H1 (cell line): ENCODE results near the gene ZNF521. TPM values are rescaled to one million over a fixed set of nuclear protein-coding genes. Genes with fewer than 3 reads are reported as not detected.

Experiments used
- CTCF ChIA-PET: fragments of 300-600 bp; sonication (Branson Sonifier 250); formaldehyde crosslinking; loops from one replicate; lab custom pipeline; 2021; ENCODE audit not compliant: partially characterized antibody; lab: Charles Lee
- POLR2A ChIA-PET: fragments of 300-600 bp; sonication (Branson Sonifier 250); formaldehyde crosslinking; loops from one replicate; lab custom pipeline; 2021; ENCODE audit warnings: inconsistent platforms; ENCODE audit not compliant: partially characterized antibody; lab: Charles Lee
- DNase-seq, 2 experiments: peaks; one replicate each; pipeline versions ENCODE4 v3.0.0 to v3.0.0-alpha.2; 2010 to 2022; ENCODE audit warnings: low spot score in 2 of 2, low read depth in 1 of 2, mixed read lengths in 1 of 2
- FAIRE-seq: peaks from 2 replicates; lab custom pipeline; 2011; peaks lifted over from hg19 to GRCh38; lab: Jason Lieb, UNC
- H2AFZ ChIP-seq: 2 replicates; pipeline ENCODE4 v1.8.1; 2012; ENCODE audit warnings: low read length, inconsistent platforms
- H2AK5ac ChIP-seq: 2 replicates; pipeline ENCODE4 v1.6.1; 2013; ENCODE audit warnings: low read depth, low read length
- H2BK120ac ChIP-seq: replicated peaks from 2 replicates; pipeline ENCODE3; 2013; ENCODE audit warnings: low read depth, low read length, inconsistent platforms
- H2BK12ac ChIP-seq: 2 replicates; pipeline ENCODE4 v1.6.1; 2013; ENCODE audit warnings: low read depth, low read length
- H2BK15ac ChIP-seq: 2 replicates; pipeline ENCODE4 v1.6.1; 2013; ENCODE audit warnings: low read length
- H2BK20ac ChIP-seq: 2 replicates; pipeline ENCODE4 v1.6.1; 2013; ENCODE audit warnings: low read length
- H2BK5ac ChIP-seq: 2 replicates; pipeline ENCODE4 v1.6.1; 2013; ENCODE audit warnings: low read depth, low read length
- H3K14ac ChIP-seq: 2 replicates; pipeline ENCODE4 v1.6.1; 2013; ENCODE audit warnings: inconsistent platforms; ENCODE audit not compliant: insufficient read length
- H3K18ac ChIP-seq: 2 replicates; pipeline ENCODE4 v1.6.1; 2013; ENCODE audit warnings: low read length; ENCODE audit errors: extremely low read depth
- H3K23ac ChIP-seq: 2 replicates; pipeline ENCODE4 v1.6.1; 2013; ENCODE audit warnings: inconsistent platforms; ENCODE audit not compliant: insufficient read length
- H3K23me2 ChIP-seq: 2 replicates; pipeline ENCODE4 v1.6.1; 2013; ENCODE audit warnings: low read depth, low read length
- H3K27ac ChIP-seq: 2 replicates; pipeline ENCODE4 v1.6.1; 2011; ENCODE audit warnings: low read depth, low read length, inconsistent platforms
- H3K27me3 ChIP-seq, 4 experiments: replicated peaks in 1 of 4; 1 replicate in 1 of 4; 2 replicates in 3 of 4; pipeline versions ENCODE4 v1.6.1 to v1.8.1; 2011 to 2013; ENCODE audit warnings: low read length in 3 of 4, mild to moderate bottlenecking in 3 of 4, inconsistent platforms in 2 of 4, mixed read lengths in 2 of 4, moderate library complexity in 1 of 4; ENCODE audit not compliant: control insufficient read depth in 3 of 4, insufficient read depth in 3 of 4; ENCODE audit errors: extremely low read depth in 1 of 4
- H3K36me3 ChIP-seq, 4 experiments: 2 replicates each; pipeline versions ENCODE4 v1.6.1 to v1.8.1; 2011 to 2013; ENCODE audit warnings: mild to moderate bottlenecking in 4 of 4, low read length in 3 of 4, moderate library complexity in 2 of 4, control low read depth in 1 of 4, inconsistent platforms in 1 of 4; ENCODE audit not compliant: insufficient read depth in 4 of 4, control insufficient read depth in 2 of 4
- H3K4ac ChIP-seq: replicated peaks from 2 replicates; pipeline ENCODE3; 2013; ENCODE audit warnings: low read length, low read depth, mixed read lengths, inconsistent platforms; ENCODE audit not compliant: insufficient read length
- H3K4me1 ChIP-seq, 4 experiments: replicated peaks in 1 of 4; 1 replicate in 1 of 4; 2 replicates in 3 of 4; pipeline versions ENCODE4 v1.6.1 to v1.8.1; 2011 to 2013; ENCODE audit warnings: low read length in 3 of 4, inconsistent platforms in 2 of 4, mixed read lengths in 1 of 4; ENCODE audit not compliant: insufficient read depth in 4 of 4, control insufficient read depth in 3 of 4
- H3K4me2 ChIP-seq, 2 experiments: 2 replicates each; pipeline versions ENCODE4 v1.6.1 to v1.8.1; 2011 to 2013; ENCODE audit warnings: low read depth in 2 of 2, low read length in 2 of 2, control low read depth in 1 of 2, inconsistent platforms in 1 of 2, mild to moderate bottlenecking in 1 of 2; ENCODE audit not compliant: insufficient read depth in 1 of 2
- H3K4me3 ChIP-seq, 4 experiments: fragments of 200-600, 300-600 bp in 1 of 4; sonication (generic), shearing (Covaris generic), sonication (Bioruptor Twin) in 1 of 4; 2 replicates each; pipeline versions ENCODE4 v1.5.1 to v1.8.1; 2011 to 2016; ENCODE audit warnings: low read length in 4 of 4, low read depth in 3 of 4, control low read depth in 2 of 4, inconsistent platforms in 2 of 4, mild to moderate bottlenecking in 2 of 4, mixed read lengths in 1 of 4, moderate library complexity in 1 of 4; ENCODE audit not compliant: insufficient read depth in 2 of 4; ENCODE audit errors: extremely low read depth in 1 of 4
- H3K56ac ChIP-seq: replicated peaks from 2 replicates; pipeline ENCODE3; 2013; ENCODE audit warnings: low read depth, mild to moderate bottlenecking, mixed read lengths, low read length, inconsistent platforms; ENCODE audit not compliant: insufficient read length
- H3K79me1 ChIP-seq: 2 replicates; pipeline ENCODE4 v1.6.1; 2013; ENCODE audit warnings: low read depth, low read length, control low read depth
- H3K79me2 ChIP-seq, 2 experiments: 2 replicates each; pipeline versions ENCODE4 v1.6.1 to v1.8.1; 2012 to 2013; ENCODE audit warnings: low read length in 2 of 2, mild to moderate bottlenecking in 2 of 2, inconsistent platforms in 1 of 2; ENCODE audit not compliant: insufficient read depth in 2 of 2, control insufficient read depth in 1 of 2
- H3K9ac ChIP-seq, 4 experiments: replicated peaks in 1 of 4; 1 replicate in 1 of 4; 2 replicates in 3 of 4; pipeline versions ENCODE4 v1.6.1 to v1.8.1; 2011 to 2013; ENCODE audit warnings: low read depth in 3 of 4, low read length in 3 of 4, control low read depth in 2 of 4, mild to moderate bottlenecking in 2 of 4, moderate library complexity in 2 of 4, inconsistent platforms in 1 of 4; ENCODE audit errors: extremely low read depth in 1 of 4
- H3K9me3 ChIP-seq, 2 experiments: 2 replicates each; pipeline versions ENCODE4 v1.6.1 to v1.8.1; 2012 to 2013; ENCODE audit warnings: mild to moderate bottlenecking in 2 of 2, moderate library complexity in 2 of 2, control low read depth in 1 of 2, inconsistent platforms in 1 of 2, low read depth in 1 of 2, low read length in 1 of 2, mixed read lengths in 1 of 2; ENCODE audit not compliant: insufficient read depth in 2 of 2
- H4K20me1 ChIP-seq, 2 experiments: replicated peaks in 1 of 2; 2 replicates each; pipeline versions ENCODE3 to v1.8.1; 2011 to 2013; ENCODE audit warnings: inconsistent platforms in 2 of 2, low read length in 2 of 2, mild to moderate bottlenecking in 1 of 2; ENCODE audit not compliant: insufficient read depth in 2 of 2, control insufficient read depth in 1 of 2
- H4K5ac ChIP-seq: 2 replicates; pipeline ENCODE4 v1.6.1; 2013; ENCODE audit warnings: low read length, low read depth, mixed read lengths, inconsistent platforms; ENCODE audit not compliant: insufficient read length
- H4K8ac ChIP-seq: 2 replicates; pipeline ENCODE4 v1.8.0; 2013; ENCODE audit warnings: mild to moderate bottlenecking, moderate library complexity, low read length, inconsistent platforms; ENCODE audit not compliant: insufficient read depth; ENCODE audit errors: extremely low read depth
- H4K91ac ChIP-seq: replicated peaks from 2 replicates; pipeline ENCODE3; 2013; ENCODE audit warnings: low read length, mixed read lengths, inconsistent platforms; ENCODE audit not compliant: insufficient read length
- JUND ChIP-seq: IDR thresholded peaks from 2 replicates; pipeline ENCODE4 v1.6.1; 2011; ENCODE audit warnings: mild to moderate bottlenecking, improper control_type of control experiment, low read length
- TAF7 ChIP-seq: optimal IDR thresholded peaks from 2 replicates; pipeline ENCODE3; 2011; ENCODE audit warnings: low read depth, mild to moderate bottlenecking, inconsistent platforms, low read length, moderate library complexity, borderline replicate concordance
- WGBS, 2 experiments: shearing (Covaris generic) in 1 of 2; methylation state at CpG; one replicate each; pipeline versions ENCODE4 v1.1.6 to v1.1.7; 2013 to 2015; ENCODE audit warnings: low lambda C conversion rate in 2 of 2, mixed read lengths in 2 of 2, inconsistent platforms in 1 of 2, low coverage in 1 of 2, missing lambda C conversion rate in 1 of 2; ENCODE audit not compliant: insufficient replicate concordance in 2 of 2, insufficient coverage in 1 of 2, insufficient read length in 1 of 2; ENCODE audit errors: extremely low coverage in 1 of 2, missing lambda C conversion rate in 1 of 2; 5-methylcytosine and 5-hydroxymethylcytosine counted together
- polyA plus RNA-seq, 7 experiments: library from polyadenylated mRNA; depleted of rRNA in 3 of 7; stranded (reverse) in 5 of 7; unstranded in 2 of 7; fragments of >200 nt in 5 of 7; fragments of 200-250 nt in 2 of 7; gene quantifications; 1 replicate in 5 of 7; 2 replicates in 1 of 7; 4 replicates in 1 of 7; pipeline versions ENCODE4 v1.2.1 to v1.2.3, GENCODE V29; 2011 to 2013; ENCODE audit warnings: missing spikeins in 2 of 7, mixed read lengths in 2 of 7
- total RNA-seq: library from RNA; stranded (reverse); fragmentation: NEBNext Ultra II Directional; extraction: Animal tissue kit (Norgen Biotek cat#: 25700); gene quantifications from 2 replicates; pipeline ENCODE4 v1.2.1, GENCODE V29; 2021

Gene ZNF521
- total and polyA plus RNA-seq, 2 of the 8 experiments (the other 6 are each of a cell fraction or from before 2014, with no cell fraction given): 9.5 to 15.8 TPM

- H4K8ac ChIP-seq: no peak overlapping the region
- no peak overlapping the region for H3K4me3 ChIP-seq
- H2BK120ac ChIP-seq: no peak overlapping the region
- CTCF ChIA-PET: interaction anchor here (0.5 to 1.0 kb wide), 5 partner anchors 26 to 400 kb away, joined by 3 to 4 read pairs (median 3); no protein-coding TSS in a partner anchor
- H3K79me1 ChIP-seq: 0 out of 2 replicates have a peak, but pooled peaks cover 2% of the 10 kb centered on the region
- H2BK15ac ChIP-seq: no peak overlapping the region
- no peaks in the 10 kb centered on the region for H3K79me2 ChIP-seq
- H3K56ac ChIP-seq: no peak overlapping the region
- H4K91ac ChIP-seq: no peak overlapping the region
- no peak overlapping the region for H3K4ac ChIP-seq
- H2AK5ac ChIP-seq: no peak overlapping the region
- WGBS, 2 experiments: 87% methylated on average over 3 of the region's 3 CpGs; no CpG with 5 or more reads in 1 of the 2 experiments
- H3K23ac ChIP-seq: no peak overlapping the region
- no peak overlapping the region for H3K4me2 ChIP-seq
- no peaks in the 10 kb centered on the region for H3K9me3 ChIP-seq
- H3K36me3 ChIP-seq: no peaks in the 10 kb centered on the region
- H3K4me1 ChIP-seq: peaks cover 0 to 3% (median 0%) of the 10 kb centered on the region in 4 experiments; a peak in 1 of 7 replicates
- no peak overlapping the region for H3K14ac ChIP-seq
- no peak overlapping the region for H3K27ac ChIP-seq
- H2BK12ac ChIP-seq: no peak overlapping the region
- FAIRE-seq (no peak), DNase-seq (no peak)
- H3K18ac ChIP-seq: no peak overlapping the region
- H2BK5ac ChIP-seq: no peak overlapping the region
- H2BK20ac ChIP-seq: no peak overlapping the region
- H4K5ac ChIP-seq: no peak overlapping the region
- no peaks in the 10 kb centered on the region for H4K20me1 ChIP-seq
- no peak overlapping the region for H2AFZ ChIP-seq
- H3K9ac ChIP-seq: no peak overlapping the region
- POLR2A ChIA-PET: interaction anchor here (0.5 to 1.0 kb wide), 2 partner anchors 9 to 43 kb away, joined by 3 read pairs; no protein-coding TSS in a partner anchor
- H3K27me3 ChIP-seq: no peaks in the 10 kb centered on the region
- no peaks in the 10 kb centered on the region for H3K23me2 ChIP-seq
- TF ChIP-seq TAF7: no peak
- no peak for TF ChIP-seq JUND
These were observed 210.6 kb downstream of the ZNF521 start for GRCh38 chr18:25141399-25141798.
